ENCODE data around the gene LRRC3. TPM values are rescaled to one million over a fixed set of nuclear protein-coding genes. Genes with fewer than 3 reads are reported as not detected.

The LRRC3 gene
- total RNA-seq, 1 donor from 2014 or later: 4.0 TPM

- Mint-ChIP-seq H3K9me3 (ENCODE audit: unreplicated experiment) (peaks cover 6% of the 10 kb centered on the region), H3K4me3 (ENCODE audit: unreplicated experiment) (peak overlapping the region; percentile 53), H3K4me1 (ENCODE audit: unreplicated experiment) (no peaks in the 10 kb centered on the region), H3K27me3 (ENCODE audit: unreplicated experiment) (peaks cover 13% of the 10 kb centered on the region), H3K27ac (ENCODE audit: unreplicated experiment) (no peak overlapping the region), H3K36me3 (ENCODE audit: unreplicated experiment) (no peaks in the 10 kb centered on the region)
- no peak for TF ChIP-seq CTCF (IDR thresholded peaks at IDR 0.05)
- DNase-seq (ENCODE audit: extremely low spot score, unreplicated experiment): no peak
Measured at GRCh38 chr21:44456214-44456914, 1.1 kb downstream of the LRRC3 start.

- Mint-ChIP-seq H3K4me3 (ENCODE audit: unreplicated experiment) (peak overlapping the region; percentile 53), H3K4me1 (ENCODE audit: unreplicated experiment) (no peaks in the 10 kb centered on the region), H3K9me3 (ENCODE audit: unreplicated experiment) (peaks cover 5% of the 10 kb centered on the region), H3K36me3 (ENCODE audit: unreplicated experiment) (no peaks in the 10 kb centered on the region), H3K27me3 (ENCODE audit: unreplicated experiment) (peaks cover 6% of the 10 kb centered on the region), H3K27ac (ENCODE audit: unreplicated experiment) (no peak overlapping the region)
- no peak for TF ChIP-seq CTCF (IDR thresholded peaks at IDR 0.05)
- no peak for DNase-seq (ENCODE audit: extremely low spot score, unreplicated experiment)
Measured at GRCh38 chr21:44456915-44457736, 1.8 kb downstream of the LRRC3 start.

- TF ChIP-seq CTCF (IDR thresholded peaks at IDR 0.05): no peak
- peaks cover 2% of the 10 kb centered on the region for H3K27me3 Mint-ChIP-seq (ENCODE audit: unreplicated experiment)
- no peak overlapping the region for H3K4me3 Mint-ChIP-seq (ENCODE audit: unreplicated experiment)
- DNase-seq (ENCODE audit: extremely low spot score, unreplicated experiment): no peak
- no peaks in the 10 kb centered on the region for H3K9me3 Mint-ChIP-seq (ENCODE audit: unreplicated experiment)
- no peaks in the 10 kb centered on the region for H3K4me1 Mint-ChIP-seq (ENCODE audit: unreplicated experiment)
- H3K36me3 Mint-ChIP-seq (ENCODE audit: unreplicated experiment): no peaks in the 10 kb centered on the region
- H3K27ac Mint-ChIP-seq (ENCODE audit: unreplicated experiment): no peak overlapping the region
Measured at GRCh38 chr21:44458971-44459711, 3.8 kb downstream of the LRRC3 start.

- no peaks in the 10 kb centered on the region for H3K27me3 Mint-ChIP-seq (ENCODE audit: unreplicated experiment)
- no peak overlapping the region for H3K4me3 Mint-ChIP-seq (ENCODE audit: unreplicated experiment)
- no peaks in the 10 kb centered on the region for H3K9me3 Mint-ChIP-seq (ENCODE audit: unreplicated experiment)
- H3K27ac Mint-ChIP-seq (ENCODE audit: unreplicated experiment): no peak overlapping the region
- H3K36me3 Mint-ChIP-seq (ENCODE audit: unreplicated experiment): no peaks in the 10 kb centered on the region
- no peak for DNase-seq (ENCODE audit: extremely low spot score, unreplicated experiment)
- no peak for TF ChIP-seq CTCF (IDR thresholded peaks at IDR 0.05)
- no peaks in the 10 kb centered on the region for H3K4me1 Mint-ChIP-seq (ENCODE audit: unreplicated experiment)
Measured at GRCh38 chr21:44459712-44460440, 4.6 kb downstream of the LRRC3 start.
